GM23338 (cell line): ENCODE results near the gene NTRK1.

Experiments used
- CREB1 ChIP-seq: fragments of 250-450 bp; sonication (Bioruptor Pico); IDR thresholded peaks from 2 replicates; pipeline ENCODE4 v1.5.0; 2020; ENCODE audit warnings: low read depth, mild to moderate bottlenecking, moderate library complexity
- CTCF ChIP-seq, 2 experiments: fragments of 200-600 bp in 1 of 2; sonication (generic) in 1 of 2; conservative IDR thresholded peaks; 2 replicates each; pipeline versions ENCODE4 v1.5.1 to v1.6.1; 2016 to 2017; ENCODE audit warnings: antibody characterized with exemption in 2 of 2, low read depth in 2 of 2, mild to moderate bottlenecking in 2 of 2, moderate library complexity in 1 of 2
- EZH2 ChIP-seq: fragments of 200-600 bp; sonication (generic); IDR thresholded peaks from one replicate; pipeline ENCODE4 v1.8.0; 2017; ENCODE audit warnings: antibody characterized with exemption, mild to moderate bottlenecking, low read depth; ENCODE audit not compliant: unreplicated experiment
- EZH2phosphoT487 ChIP-seq: fragments of 200-600 bp; sonication (generic); IDR thresholded peaks from one replicate; pipeline ENCODE4 v1.8.1; 2018; ENCODE audit warnings: antibody characterized with exemption; ENCODE audit not compliant: unreplicated experiment
- POLR2AphosphoS5 ChIP-seq: IDR thresholded peaks from 2 replicates; pipeline ENCODE4 v1.6.1; 2016; ENCODE audit warnings: antibody characterized with exemption, low read depth
- ZNF331 ChIP-seq: fragments of 250-450 bp; sonication (Bioruptor Pico); IDR thresholded peaks from 2 replicates; pipeline ENCODE4 v1.5.0; 2020; ENCODE audit warnings: low read depth, mild to moderate bottlenecking, moderate library complexity

DNA sequence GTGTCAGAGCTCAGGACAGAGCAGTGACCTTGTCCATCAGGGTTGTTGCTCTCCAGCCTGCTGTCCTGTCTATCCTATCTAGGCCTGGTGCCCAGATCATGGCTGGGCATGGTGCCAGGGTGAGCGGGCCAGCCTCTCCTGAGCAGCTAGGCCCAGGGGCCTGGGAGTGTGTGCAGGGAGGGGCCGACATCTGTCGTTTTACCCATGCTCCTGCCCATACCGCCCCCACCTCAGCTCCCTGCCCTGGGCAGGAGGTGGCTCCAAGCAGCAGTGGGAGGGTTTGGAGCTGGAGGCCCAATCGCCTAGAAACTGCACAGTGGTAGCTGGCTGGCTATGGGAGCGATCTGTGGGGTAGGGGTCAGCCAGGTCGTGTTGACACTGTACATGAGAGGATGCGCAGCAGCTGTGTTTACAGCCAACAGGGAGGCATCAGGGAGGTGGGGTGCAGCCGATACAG, 8.2 kb upstream of the NTRK1 start:
- TF ChIP-seq CTCF (conservative IDR thresholded peaks at IDR 0.05; ENCODE audit: low read depth in 2 of 2) (no peak), POLR2AphosphoS5 (no peak), EZH2 (no peak), EZH2phosphoT487 (no peak), ZNF331 (CRISPR knock-in tag) (no peak), CREB1 (CRISPR knock-in tag) (no peak)
